ENCODE results near the gene TGIF2. TPM values are rescaled to one million over a fixed set of nuclear protein-coding genes. Genes with fewer than 3 reads are reported as not detected.

TGIF2 gene
- total and polyA plus RNA-seq, 10 donors = 13.6 to 38.2 (median 28.8) TPM

DNA sequence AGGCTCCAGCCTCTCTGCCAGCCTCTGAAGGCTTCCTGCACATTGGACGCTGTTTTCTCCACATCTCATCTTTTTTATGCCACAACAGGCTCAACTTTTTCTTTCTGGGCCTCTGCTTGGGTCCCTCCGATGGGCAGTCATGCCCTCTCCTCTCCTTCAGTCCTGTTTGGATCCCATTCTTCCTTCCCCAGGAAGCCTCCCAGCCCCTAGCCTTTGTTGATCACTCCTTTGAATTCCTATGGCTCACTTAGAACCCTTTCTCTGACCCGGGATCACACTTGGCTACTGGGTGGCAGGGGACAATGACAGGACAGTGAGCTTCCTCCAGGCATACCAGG is 68.1 kb downstream of the TGIF2 start:
- no peaks in the 10 kb centered on the region for H3K27me3 ChIP-seq (replicated peaks in 1 of 7)
- no peak for TF ChIP-seq POLR2AphosphoS5 (IDR thresholded peaks at IDR 0.05)
- TF ChIP-seq POLR2A (IDR thresholded peaks at IDR 0.05) = no peak
- TF ChIP-seq, protein P1, sequence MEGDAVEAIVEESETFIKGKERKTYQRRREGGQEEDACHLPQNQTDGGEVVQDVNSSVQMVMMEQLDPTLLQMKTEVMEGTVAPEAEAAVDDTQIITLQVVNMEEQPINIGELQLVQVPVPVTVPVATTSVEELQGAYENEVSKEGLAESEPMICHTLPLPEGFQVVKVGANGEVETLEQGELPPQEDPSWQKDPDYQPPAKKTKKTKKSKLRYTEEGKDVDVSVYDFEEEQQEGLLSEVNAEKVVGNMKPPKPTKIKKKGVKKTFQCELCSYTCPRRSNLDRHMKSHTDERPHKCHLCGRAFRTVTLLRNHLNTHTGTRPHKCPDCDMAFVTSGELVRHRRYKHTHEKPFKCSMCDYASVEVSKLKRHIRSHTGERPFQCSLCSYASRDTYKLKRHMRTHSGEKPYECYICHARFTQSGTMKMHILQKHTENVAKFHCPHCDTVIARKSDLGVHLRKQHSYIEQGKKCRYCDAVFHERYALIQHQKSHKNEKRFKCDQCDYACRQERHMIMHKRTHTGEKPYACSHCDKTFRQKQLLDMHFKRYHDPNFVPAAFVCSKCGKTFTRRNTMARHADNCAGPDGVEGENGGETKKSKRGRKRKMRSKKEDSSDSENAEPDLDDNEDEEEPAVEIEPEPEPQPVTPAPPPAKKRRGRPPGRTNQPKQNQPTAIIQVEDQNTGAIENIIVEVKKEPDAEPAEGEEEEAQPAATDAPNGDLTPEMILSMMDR (IDR thresholded peaks at IDR 0.05 in 8 of 11, conservative IDR thresholded peaks at IDR 0.05 in 3 of 11) = no peak
- 88 to 99% (median 91%) methylated on average over 3 of the region's 3 CpGs for WGBS, 5 donors
- no peak overlapping the region for H3K4me3 ChIP-seq
- intact Hi-C loops (cut with DNase I; ENCODE audit: low total_unique reads) = no loop called here
- peaks cover 0 to 48% (median 21%) of the 10 kb centered on the region in 6 donors for H3K4me1 ChIP-seq
- DNase-seq = no peak
- no peaks in the 10 kb centered on the region for H3K9me3 ChIP-seq
- peaks cover 0 to 35% (median 0%) of the 10 kb centered on the region in 6 donors for H3K36me3 ChIP-seq
- no peak overlapping the region for H3K27ac ChIP-seq

DNA sequence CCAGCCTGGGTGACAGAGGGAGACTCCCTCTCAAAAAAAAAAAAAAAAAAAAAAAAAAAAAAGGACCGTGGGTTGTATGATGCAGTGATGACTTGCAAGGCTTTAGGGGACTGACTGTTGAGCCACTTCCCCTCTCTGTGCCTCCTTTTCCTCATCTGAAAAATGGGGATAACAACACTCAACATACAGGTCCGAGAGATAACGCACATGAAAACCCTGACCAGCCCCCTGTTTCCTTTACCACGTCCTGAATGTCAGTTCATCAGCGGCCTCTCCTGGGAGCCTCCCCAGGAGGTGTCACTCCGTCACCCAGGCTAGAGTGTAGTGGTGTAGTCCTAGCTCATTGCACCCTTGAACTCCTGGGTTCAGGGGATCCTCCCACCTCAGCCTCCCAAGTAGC is 68.7 kb downstream of the TGIF2 start:
- Histone ChIP-seq H3K27ac (peak overlapping the region in 1 of 8 donors; percentile 30), H3K4me1 (peaks cover 0 to 51% (median 22%) of the 10 kb centered on the region in 6 donors), H3K36me3 (peaks cover 0 to 35% (median 0%) of the 10 kb centered on the region in 6 donors), H3K9me3 (no peaks in the 10 kb centered on the region), H3K4me3 (peak overlapping the region in 1 of 8 donors; percentile 27), H3K27me3 (replicated peaks in 1 of 7) (no peaks in the 10 kb centered on the region)
- TF ChIP-seq, protein P1 (IDR thresholded peaks at IDR 0.05 in 8 of 11, conservative IDR thresholded peaks at IDR 0.05 in 3 of 11) = no peak
- no peak for TF ChIP-seq POLR2A (IDR thresholded peaks at IDR 0.05)
- TF ChIP-seq POLR2AphosphoS5 (IDR thresholded peaks at IDR 0.05) = no peak
- intact Hi-C loops (cut with DNase I; ENCODE audit: low total_unique reads) = no loop called here
- DNase-seq = no peak
- 50 to 68% (median 52%) methylated on average over 6 of the region's 6 CpGs for WGBS, 5 donors

Small RNA genes lying within 50 kb of the gene (small RNA-seq; reads per million reads assigned to genes)
- 0 reads per million in 4 donors for gene RF00017

Other genes with a start within 250 kb of the TGIF2 start
- 100 to 1,000 TPM in 3 of 7 donors, 10 to 100 TPM in 4; 30.4 to 369 (median 86.3) TPM for gene MYL9, start 32.1 kb upstream of the TGIF2 start, total RNA-seq
- 100 to 1,000 TPM in 1 of 3 donors, 10 to 100 TPM in 2; 56.3 to 154 (median 80.1) TPM for gene MYL9, start 32.1 kb upstream of the TGIF2 start, polyA plus RNA-seq
- 100 to 1,000 TPM in 4 of 7 donors, 10 to 100 TPM in 3; 67.8 to 131 (median 105) TPM for gene RAB5IF, start 32.2 kb downstream of the TGIF2 start, total RNA-seq
- 100 to 1,000 TPM in 1 of 3 donors, 10 to 100 TPM in 2; 78.8 to 114 (median 83.3) TPM for gene RAB5IF, start 32.2 kb downstream of the TGIF2 start, polyA plus RNA-seq
- 10 to 100 TPM in 3 of 7 donors, 1 to 10 TPM in 4; 7.1 to 16.3 (median 9.5) TPM for gene SLA2, start 72.6 kb downstream of the TGIF2 start, total RNA-seq
- gene SLA2, start 72.6 kb downstream of the TGIF2 start, polyA plus RNA-seq = 1 to 10 TPM; 2.6 to 3.0 (median 2.9) TPM
- gene NDRG3, start 172.5 kb downstream of the TGIF2 start, total RNA-seq = 10 to 100 TPM; 26.8 to 32.0 (median 28.1) TPM
- gene NDRG3, start 172.5 kb downstream of the TGIF2 start, polyA plus RNA-seq = 10 to 100 TPM; 15.5 to 22.5 (median 17.6) TPM
- gene DSN1, start 200.2 kb downstream of the TGIF2 start, total RNA-seq = 10 to 100 TPM in 4 of 7 donors, 1 to 10 TPM in 3; 8.6 to 16.7 (median 10.5) TPM
- gene DSN1, start 200.2 kb downstream of the TGIF2 start, polyA plus RNA-seq = 10 to 100 TPM; 12.6 to 16.6 (median 15.7) TPM